ENCODE results near the gene CTBP2. TPM values are rescaled to one million over a fixed set of nuclear protein-coding genes. Genes with fewer than 3 reads are reported as not detected.
"Not testable (repeated sequence)": the region's sequence is repeated elsewhere in the genome, so short reads cannot be mapped to it uniquely, and the experiment has no call there.

Gene CTBP2
- total RNA-seq, 4 donors from 2014 or later = 74.8 to 103 (median 79.2) TPM

- H3K27me3 ChIP-seq = no peaks in the 10 kb centered on the region
- no peaks in the 10 kb centered on the region for H3K9me3 ChIP-seq
- peaks cover 0 to 98% of the 10 kb centered on the region in 2 donors for H3K36me3 ChIP-seq
- 70 to 81% methylated on average over 4 to 6 of the region's 14 CpGs for WGBS, 2 donors (ENCODE audit: low coverage in 1 of 2)
- H3K4me3 ChIP-seq = no peak overlapping the region
- no peak for ATAC-seq
- peak overlapping the region in 3 of 4 donors; percentile 12 to 57 (median 22) for H3K27ac ChIP-seq
- TF ChIP-seq EP300 (IDR thresholded peaks at IDR 0.05) = no peak
- no peak for TF ChIP-seq POLR2A (IDR thresholded peaks at IDR 0.05)
- TF ChIP-seq CTCF (IDR thresholded peaks at IDR 0.05) = no peak
- TF ChIP-seq POLR2AphosphoS5 (IDR thresholded peaks at IDR 0.05) = no peak
- peaks cover 0 to 19% (median 3%) of the 10 kb centered on the region in 3 donors for H3K4me1 ChIP-seq
Observed at GRCh38 chr10:124990671-124991625, 169.4 kb downstream of the CTBP2 start.

GRCh38 chr10:124989526-124989925, 170.8 kb downstream of the CTBP2 start:
- Histone ChIP-seq H3K36me3 (peaks cover 5 to 98% of the 10 kb centered on the region in 2 donors), H3K27ac (peak overlapping the region in 2 of 4 donors; percentile 19 to 29), H3K4me3 (no peak overlapping the region), H3K27me3 (no peaks in the 10 kb centered on the region), H3K9me3 (no peaks in the 10 kb centered on the region), H3K4me1 (peaks cover 0 to 15% (median 3%) of the 10 kb centered on the region in 3 donors)
- TF ChIP-seq EP300 (IDR thresholded peaks at IDR 0.05) (no peak), POLR2AphosphoS5 (IDR thresholded peaks at IDR 0.05) (peak; percentile 14)
- WGBS, 2 donors (ENCODE audit: low coverage in 1 of 2) = 74 to 95% methylated on average over 3 to 6 of the region's 10 CpGs
- ATAC-seq = no peak

- peaks cover 0 to 17% (median 3%) of the 10 kb centered on the region in 3 donors for H3K4me1 ChIP-seq
- H3K4me3 ChIP-seq, ATAC-seq, H3K27me3 ChIP-seq, H3K27ac ChIP-seq, H3K9me3 ChIP-seq: not testable (repeated sequence)
- 79 to 84% methylated on average over 3 to 4 of the region's 4 CpGs for WGBS, 2 donors (ENCODE audit: low coverage in 1 of 2)
- H3K36me3 ChIP-seq = peaks cover 5 to 98% of the 10 kb centered on the region in 2 donors
Observed at GRCh38 chr10:124988753-124989152, 171.6 kb downstream of the CTBP2 start.

- H3K4me3 ChIP-seq = no peak overlapping the region
- peaks cover 5 to 98% of the 10 kb centered on the region in 2 donors for H3K36me3 ChIP-seq
- no peak for ATAC-seq
- WGBS, 2 donors (ENCODE audit: low coverage in 1 of 2) = 82% methylated on average over 1 of the region's 1 CpG; no CpG with 5 or more reads in 1 of the 2 donors
- H3K4me1 ChIP-seq = peaks cover 0 to 20% (median under 1%) of the 10 kb centered on the region in 3 donors
- H3K27me3 ChIP-seq = no peaks in the 10 kb centered on the region
- H3K9me3 ChIP-seq = no peaks in the 10 kb centered on the region
- TF ChIP-seq POLR2A (IDR thresholded peaks at IDR 0.05) (no peak), POLR2AphosphoS5 (IDR thresholded peaks at IDR 0.05) (no peak), EP300 (IDR thresholded peaks at IDR 0.05) (no peak), CTCF (IDR thresholded peaks at IDR 0.05) (no peak)
- no peak overlapping the region for H3K27ac ChIP-seq
Observed at GRCh38 chr10:124987788-124988187, 172.6 kb downstream of the CTBP2 start.

- H3K27ac ChIP-seq = no peak overlapping the region
- WGBS, 2 donors (ENCODE audit: low coverage in 1 of 2) = 74 to 79% methylated on average over 5 of the region's 5 CpGs
- no peaks in the 10 kb centered on the region for H3K9me3 ChIP-seq
- no peak for ATAC-seq
- H3K27me3 ChIP-seq = no peaks in the 10 kb centered on the region
- peaks cover 5 to 87% of the 10 kb centered on the region in 2 donors for H3K36me3 ChIP-seq
- H3K4me1 ChIP-seq = peaks cover 0 to 13% (median 0%) of the 10 kb centered on the region in 3 donors
- no peak for TF ChIP-seq POLR2A (IDR thresholded peaks at IDR 0.05)
- no peak for TF ChIP-seq POLR2AphosphoS5 (IDR thresholded peaks at IDR 0.05)
- no peak for TF ChIP-seq EP300 (IDR thresholded peaks at IDR 0.05)
- no peak for TF ChIP-seq CTCF (IDR thresholded peaks at IDR 0.05)
- no peak overlapping the region for H3K4me3 ChIP-seq
Observed at GRCh38 chr10:124985162-124985561, 175.2 kb downstream of the CTBP2 start.

Measured in gastroesophageal sphincter (tissue), 4 donors.